HUDEP-2 (cell line): ENCODE data around the gene ZMYND11.

Source experiments
- DNase-seq, 76 experiments: peaks; one replicate each; lab custom pipeline; 2025; ENCODE audit not compliant: unreplicated experiment in 76 of 76; lab: John Stamatoyannopoulos, UW

Gene ZMYND11

DNA sequence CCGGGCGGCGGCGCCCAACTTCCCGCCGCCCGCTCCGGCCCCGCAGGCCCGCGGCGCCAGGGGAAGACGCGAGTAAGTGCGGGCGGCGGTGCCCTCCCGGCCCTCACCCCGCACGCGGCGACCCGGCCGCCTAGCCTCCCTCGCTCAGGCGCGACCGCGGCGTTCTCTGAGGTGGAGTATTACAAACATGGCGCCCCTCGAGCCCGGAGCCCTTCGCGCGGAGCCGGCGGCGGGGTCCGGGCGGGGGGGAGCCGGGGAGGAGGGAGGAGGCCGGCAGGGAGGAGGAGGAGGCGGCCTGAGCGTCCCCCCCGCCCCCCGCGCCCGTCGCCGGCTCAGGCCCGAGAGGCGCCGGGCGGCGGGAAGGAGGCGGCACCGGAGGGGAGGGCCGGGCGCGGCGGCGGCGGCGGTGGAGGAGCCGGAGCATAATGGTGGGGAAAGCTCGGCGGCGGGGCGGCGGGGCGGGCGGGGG, at the start of gene ZMYND11:
TSS of gene ZMYND11 (plus strand) at position 324 of the 469 bp plus-strand sequence. CDS start 44,558 bp downstream, outside the sequence.
- peak in 42 of 76 experiments; percentile 18 to 65 (median 39) for DNase-seq

DNA sequence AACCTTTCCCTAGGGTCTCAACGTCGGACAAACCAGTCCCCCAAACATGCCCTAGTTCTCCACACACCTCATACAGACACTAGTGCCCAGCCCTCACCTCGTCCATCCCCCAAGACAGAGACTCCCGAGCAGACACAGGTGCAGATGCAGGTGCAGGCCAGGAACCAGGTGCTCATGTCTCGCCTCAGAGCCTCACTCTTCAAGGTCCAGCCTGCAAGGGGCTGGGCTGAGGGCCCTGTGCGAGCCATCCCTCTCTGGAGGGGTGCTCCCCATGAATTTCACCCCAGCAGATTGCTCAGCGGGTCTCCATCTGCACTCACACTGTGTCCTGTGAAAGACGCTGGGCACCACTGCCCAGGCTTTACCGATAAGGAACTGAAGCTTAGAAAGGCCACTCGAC, 49.2 kb upstream of the ZMYND11 start:
- no peak for DNase-seq

DNA sequence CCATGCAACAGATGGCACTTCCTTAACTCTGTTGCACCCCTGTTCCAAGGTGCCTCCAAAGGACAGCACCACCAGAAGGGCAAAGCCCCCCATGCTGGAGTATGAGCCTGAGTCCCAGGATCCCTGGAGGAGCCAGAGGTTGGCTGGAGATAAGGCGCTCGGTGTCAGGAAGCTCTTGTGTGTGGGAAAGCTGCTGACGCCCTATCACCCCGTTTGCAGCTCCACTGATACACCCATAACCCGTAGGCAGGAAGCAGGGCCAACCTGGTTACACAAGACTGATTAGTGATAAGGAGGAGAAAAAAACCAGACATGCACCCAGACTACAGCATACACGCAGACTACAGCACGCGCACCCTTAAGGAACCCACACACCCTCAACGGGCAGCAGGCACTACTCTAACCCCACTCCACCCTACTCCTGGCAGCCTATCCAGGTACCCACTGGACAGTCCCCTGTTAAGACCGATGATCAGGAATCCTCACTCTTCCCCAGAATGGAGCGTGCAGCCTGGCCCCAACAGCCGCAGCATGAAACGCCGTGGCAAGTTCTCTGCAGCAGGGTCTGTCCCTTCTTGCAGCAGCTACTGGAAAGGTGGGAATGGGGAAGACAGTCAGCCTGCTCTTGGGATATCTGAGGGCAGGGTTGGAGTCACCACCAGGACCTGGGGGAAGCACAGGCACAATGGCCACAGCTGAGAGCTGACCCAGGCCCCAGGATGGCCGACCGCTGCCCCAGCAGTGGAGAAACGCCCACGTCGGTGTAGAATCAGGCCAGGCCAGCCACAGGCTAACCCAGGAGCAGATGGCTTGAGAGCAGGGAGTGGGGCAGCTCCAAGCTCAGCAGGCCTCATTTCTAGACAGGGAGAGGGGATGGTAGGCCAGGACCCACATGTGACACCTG, 47.8 kb upstream of the ZMYND11 start:
- peak in 65 of 76 experiments; percentile 4 to 78 (median 36) for DNase-seq

DNA sequence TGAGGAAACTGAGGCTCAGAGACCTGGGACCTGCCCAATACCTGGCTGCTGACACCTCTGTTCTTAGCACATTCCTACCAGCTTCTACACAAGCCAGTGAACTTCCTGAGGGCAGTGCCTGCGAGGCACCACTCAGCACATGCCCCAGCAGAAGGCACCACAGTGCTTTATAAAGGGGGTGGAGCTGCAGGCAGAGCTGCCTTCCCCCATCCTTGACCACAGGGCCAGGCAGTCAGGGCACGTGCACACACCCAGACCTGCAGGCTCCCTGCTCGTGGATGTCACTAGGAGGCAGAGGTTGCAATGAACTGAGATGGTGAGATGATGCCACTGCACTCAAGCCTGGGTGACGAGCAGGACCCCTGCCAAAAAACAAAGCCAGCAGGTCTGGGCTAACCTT, 47.0 kb upstream of the ZMYND11 start:
- DNase-seq: peak in 23 of 76 experiments; percentile 4 to 59 (median 19)

DNA sequence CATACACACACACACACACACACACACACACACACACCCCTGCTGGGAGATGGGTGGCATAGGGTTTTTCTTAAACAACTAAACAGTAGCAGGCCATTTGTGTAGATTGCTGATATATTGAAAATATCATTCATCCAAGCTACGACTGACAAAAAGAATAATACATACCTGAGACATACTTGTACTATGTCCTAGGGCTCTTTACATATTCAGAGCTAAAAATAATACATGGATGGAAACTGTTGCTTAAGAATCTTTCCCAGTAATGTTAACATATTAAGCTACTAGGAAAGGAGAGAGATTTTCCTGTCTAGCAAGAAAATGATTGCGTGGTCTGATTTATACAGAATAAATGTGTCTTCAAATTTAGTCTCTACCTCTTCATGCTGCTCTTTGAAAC, 46.0 kb upstream of the ZMYND11 start:
- no peak for DNase-seq

DNA sequence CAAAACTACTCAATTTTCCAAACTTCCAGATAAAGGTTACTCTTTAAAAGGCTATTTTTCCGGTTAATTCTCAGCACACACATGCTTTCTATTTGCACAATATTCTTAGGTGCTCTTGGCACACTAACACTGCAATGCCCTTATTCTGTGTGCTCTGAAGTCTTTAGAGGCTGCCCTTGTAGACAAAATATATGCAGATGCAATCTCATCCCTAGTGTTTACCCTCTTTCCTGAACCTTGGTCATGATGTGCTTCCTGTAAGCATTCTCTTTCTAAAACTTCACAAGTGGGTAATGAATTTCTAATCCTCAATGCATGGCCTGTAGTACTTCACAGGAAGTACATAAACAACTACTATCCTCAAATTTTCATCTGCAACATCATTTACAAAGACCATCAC, 45.1 kb upstream of the ZMYND11 start:
- no peak for DNase-seq

DNA sequence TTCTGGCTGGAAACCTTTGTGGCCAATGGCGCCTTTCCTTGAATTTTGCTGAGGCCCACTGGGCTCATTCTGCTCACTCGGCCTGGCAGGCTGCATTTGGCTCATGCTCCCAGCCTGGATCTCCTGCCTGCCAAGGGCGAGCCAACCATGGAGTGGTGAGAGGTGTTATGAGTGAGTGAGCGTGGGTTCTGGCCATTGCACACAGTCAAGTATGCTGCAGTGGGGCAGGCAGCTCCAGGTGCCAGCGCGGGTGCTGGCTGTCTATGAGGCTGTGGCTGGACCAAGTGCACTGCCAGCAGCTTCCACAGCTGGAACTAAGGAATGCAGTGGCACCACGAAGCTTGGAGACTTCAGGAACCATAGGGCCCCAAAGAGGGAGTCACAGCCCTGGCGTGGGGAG, 43.9 kb upstream of the ZMYND11 start:
- DNase-seq: no peak

DNA sequence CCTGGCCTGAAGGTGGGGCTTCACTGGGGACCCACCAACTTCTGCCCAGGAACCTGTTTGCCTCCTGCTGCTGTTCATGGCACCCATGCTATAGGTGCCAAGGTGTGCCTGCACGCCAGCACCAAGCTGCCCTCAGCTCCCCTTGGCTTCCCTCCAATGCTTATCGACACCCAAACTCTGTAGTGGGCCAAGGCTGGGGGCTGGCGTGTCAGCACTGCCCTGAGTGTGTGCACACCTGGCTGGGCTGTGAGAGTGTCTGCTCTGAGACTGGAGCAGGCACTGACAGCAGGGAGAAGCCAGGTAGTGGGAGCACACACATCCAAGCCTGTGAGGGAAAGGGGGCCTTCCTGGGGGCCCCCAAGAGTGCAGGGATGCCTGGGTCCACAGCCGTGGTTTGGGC, 43.1 kb upstream of the ZMYND11 start:
- DNase-seq: no peak

DNA sequence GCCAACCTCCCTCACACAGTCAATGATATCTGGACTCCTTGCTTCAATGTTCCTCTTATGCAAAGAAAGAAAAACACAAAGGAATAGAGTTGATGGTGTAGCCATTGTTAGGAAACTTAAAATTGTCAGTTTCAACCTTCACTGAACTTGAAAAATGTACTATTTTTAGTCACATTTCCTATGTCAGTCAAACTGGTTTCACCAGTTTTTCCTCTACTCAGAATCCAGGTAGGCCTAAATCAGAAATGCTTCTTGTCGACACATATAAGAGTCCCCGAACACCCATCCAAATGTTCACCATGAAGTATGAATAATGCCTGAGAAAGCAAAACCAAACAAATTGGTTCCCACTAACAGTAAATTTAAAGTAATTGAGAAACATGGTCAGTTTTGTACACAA, 42.4 kb upstream of the ZMYND11 start:
- no peak for DNase-seq

DNA sequence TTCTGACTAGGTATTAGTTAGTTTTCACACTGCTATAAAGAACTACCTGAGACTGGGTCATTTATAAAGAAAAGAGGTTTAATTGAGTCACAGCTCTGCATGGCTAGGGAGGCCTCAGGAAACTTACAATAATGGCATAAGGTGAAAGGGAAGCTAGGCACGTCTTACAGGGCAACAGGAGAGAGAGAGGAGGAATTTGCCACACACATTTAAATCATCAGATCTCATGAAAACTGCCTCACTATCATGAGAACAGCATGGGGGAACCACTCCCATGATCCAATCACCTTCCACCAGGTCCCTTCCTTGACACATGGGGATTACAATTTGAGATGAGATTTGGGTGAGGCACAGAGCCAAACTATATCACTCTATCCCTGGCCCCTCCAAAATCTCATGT, 40.6 kb upstream of the ZMYND11 start:
- no peak for DNase-seq

DNA sequence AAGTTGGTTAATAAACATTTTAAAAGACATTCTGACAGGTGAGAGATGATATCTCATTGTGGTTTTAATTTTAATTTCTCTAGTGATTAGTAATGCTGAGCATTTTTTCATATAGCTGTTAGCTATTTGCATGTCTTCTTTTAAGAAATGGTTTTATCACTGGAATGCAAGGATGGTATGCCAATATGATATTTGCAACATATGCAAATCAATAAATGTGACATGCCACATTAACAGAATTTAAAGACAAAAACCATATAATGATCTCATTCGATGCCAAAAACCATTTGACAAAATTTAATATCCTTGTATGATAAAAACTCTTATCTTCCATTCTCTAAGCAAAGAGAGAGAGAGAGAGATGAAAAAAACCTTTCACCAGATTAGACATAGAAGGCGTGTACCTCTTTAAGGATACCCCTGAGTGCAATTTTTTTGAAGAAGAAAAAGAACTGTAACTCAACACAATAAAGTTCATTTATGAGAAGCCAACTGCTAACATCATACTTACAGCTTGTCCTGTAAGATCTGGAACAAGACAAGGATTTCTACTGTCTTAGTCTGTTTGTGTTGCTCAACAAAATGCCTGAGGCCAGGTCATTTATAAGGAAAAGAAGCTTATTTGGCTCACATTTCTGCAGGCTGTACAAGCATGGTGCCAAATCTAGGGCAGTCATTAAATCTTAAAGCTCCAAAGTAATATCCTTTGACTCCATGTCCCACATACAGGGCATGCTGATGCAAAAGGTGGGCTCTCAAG, 39.7 kb upstream of the ZMYND11 start:
- no peak for DNase-seq

DNA sequence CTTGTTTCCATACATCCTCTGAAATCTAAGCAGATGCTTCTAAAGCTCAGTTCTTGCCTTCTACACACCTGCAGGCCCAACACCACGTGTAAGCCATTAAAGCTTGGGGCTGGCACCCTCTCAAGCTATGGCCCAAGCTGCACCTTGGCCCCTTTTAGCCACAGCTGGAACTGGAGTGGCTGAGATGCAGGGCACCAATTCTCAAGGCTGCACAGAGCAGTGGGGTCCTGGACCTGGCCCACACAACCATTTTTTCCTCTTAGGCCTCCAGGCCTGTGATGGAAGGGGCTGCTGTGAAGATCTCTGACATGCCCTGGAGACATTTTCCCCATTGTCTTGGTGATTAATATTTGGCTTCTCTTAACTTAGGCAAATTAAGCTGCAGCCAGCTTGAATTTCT, 38.8 kb upstream of the ZMYND11 start:
- DNase-seq: no peak

DNA sequence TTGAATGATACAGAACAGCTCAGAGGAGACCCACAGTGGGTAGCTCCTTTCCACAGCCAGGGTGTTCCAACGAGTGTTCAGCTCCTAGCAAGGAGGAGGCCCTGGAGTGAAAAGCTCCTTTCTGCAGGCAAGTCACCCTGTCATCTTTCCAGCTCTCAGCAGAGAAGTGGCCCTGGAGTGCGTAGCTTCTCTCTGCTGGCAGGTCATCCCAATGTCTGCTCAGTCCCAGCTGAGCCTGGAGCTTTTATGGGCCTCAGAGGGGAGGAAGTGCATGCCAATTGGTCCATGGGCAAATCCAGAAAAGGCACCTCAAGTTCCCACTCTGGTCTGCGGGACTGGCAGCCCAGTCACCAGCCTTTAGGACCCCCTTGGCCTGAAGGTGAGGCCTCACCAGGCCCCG, 30.8 kb upstream of the ZMYND11 start:
- no peak for DNase-seq

DNA sequence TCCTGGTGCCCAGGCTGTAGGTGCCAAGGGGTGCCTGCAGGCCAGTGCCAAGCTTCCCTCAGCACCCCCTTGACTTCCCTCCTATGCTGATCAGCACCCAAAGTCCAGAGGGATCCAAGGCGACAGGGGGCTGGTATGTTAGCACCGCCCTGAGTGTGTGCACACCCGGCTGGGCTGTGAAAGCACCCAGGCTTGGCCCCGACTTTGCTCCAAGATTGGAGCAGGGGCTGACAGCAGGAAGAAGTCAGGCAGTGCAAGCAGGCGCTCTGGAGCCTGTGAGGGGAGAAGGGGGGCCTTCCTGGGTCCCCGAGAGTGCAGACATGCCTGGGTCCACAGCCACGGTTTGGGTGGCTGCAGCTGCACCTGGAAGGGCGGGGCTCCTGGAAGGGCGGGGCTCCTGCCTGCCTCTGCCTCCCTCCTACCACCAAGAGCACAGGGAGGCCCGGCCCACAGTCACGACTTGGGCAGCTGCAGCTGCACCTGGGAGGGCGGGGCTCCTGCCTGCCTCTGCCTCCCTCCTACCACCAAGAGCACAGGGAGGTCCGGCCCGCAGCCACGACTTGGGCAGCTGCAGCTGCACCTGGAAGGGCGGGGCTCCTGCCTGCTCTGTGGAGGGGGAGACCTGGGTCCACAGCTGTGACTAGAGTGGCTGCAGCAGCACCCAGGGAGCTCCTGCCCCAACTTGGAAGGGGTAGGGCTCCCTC, 30.2 kb upstream of the ZMYND11 start:
- DNase-seq: no peak

DNA sequence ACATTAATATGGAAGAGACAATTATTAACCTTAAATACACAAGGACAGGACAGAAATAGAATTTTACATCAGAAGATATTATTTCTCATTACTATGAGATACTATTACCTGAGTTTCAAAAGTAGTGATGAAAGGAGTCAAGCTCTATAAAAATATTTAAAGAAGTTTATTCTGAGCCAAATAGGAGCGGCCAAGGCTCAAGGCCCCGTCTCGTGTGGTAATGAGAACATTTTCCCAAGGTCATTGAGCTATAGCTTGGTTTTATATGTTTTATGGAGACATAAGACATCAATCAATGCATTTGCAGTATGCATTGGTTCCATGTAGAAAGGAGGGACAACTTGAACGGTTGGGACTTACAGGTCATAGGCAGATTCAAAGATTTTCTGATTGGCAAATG, 29.4 kb upstream of the ZMYND11 start:
- no peak for DNase-seq

DNA sequence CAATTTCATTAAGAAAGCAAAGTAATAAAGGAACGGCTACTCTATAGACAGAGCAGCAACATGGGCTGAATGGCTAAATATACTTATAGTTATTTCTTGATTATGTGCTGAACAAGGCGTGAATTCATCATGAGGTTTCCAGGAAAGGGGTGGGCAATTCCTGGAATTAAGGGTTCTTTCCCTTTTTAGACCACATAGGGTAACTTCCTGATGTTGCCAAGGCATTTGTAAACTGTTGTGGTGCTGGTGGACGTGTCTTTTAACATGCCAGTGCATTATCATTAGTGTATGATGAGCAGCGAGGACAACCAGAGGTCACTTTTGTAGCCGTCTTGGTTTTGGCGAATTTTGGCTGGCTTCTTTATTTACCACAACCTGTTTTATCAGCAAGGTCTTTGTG, 28.5 kb upstream of the ZMYND11 start:
- no peak for DNase-seq

DNA sequence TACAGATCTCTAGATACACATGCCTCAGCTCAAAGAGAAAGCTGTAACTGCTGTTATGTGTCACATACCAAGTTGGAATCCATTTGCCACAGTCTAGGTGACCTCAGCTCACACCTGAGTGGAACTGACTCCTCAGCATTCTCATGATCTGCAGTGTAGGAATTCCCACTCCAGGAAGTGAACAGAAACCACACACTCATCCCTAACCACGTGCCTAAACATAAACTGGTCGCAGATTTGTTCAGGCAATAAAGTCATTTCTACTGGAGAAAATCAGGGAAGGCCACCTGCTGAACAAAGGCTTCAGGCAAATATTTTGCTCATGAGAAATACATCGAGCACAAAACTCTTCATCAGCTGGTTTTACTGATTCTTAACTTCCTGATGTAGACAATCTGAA, 23.0 kb upstream of the ZMYND11 start:
- DNase-seq: no peak

DNA sequence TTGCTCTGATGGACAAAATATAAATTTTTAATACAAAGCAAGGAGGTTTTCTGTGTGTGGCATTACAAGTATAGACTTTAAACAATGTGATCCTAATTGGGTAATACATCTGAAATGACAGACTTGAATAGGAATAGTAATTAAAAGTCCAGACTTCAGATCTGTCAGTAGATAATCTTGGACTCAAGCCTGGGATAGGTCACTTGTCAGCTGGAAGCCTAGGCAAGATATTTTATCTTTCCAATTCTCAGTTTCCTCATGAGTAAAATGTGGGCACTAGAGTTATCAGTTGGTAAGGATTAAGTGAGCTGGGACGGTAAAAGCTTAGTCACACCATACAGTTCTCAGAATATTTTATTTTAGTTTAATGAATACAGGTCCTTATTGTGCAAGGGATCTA, 10.4 kb upstream of the ZMYND11 start:
- no peak for DNase-seq

DNA sequence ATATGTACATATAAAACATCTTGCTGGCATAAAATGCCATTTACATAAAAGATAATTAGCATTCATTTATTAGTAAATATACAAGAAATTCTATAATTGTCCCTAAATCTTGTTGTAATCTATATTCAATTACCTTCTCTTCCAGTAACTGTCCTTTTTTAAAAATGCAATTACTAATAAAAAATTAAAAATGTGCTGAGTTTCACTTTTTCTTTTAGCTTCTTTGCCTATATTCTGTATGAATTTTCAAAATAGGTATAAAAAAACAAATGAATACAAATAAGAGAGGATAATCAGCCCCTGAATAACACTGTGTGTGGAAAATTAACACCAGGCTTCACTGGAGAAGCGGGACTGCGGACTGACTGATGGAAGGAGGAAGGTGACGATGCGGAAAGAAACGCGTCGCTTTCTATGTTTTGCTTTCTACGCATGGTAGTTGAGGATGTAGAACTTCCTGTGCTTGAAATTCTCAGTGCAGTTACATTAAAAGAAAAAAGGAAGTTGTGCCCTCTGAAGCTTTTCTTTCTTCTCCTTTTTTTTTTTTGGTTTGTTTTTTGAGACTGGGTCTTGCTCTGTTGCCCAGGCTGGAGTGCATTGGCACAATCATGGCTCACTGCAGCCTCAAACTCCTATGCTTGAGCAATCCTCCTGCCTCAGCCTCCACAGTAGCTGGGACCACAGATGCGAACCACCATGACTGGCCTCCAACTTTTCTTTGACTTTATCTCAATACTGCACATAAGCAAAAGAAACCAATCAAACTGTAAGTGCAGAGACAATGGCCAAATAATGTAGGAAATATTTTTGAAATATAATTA, 7.4 kb upstream of the ZMYND11 start:
- DNase-seq: no peak

DNA sequence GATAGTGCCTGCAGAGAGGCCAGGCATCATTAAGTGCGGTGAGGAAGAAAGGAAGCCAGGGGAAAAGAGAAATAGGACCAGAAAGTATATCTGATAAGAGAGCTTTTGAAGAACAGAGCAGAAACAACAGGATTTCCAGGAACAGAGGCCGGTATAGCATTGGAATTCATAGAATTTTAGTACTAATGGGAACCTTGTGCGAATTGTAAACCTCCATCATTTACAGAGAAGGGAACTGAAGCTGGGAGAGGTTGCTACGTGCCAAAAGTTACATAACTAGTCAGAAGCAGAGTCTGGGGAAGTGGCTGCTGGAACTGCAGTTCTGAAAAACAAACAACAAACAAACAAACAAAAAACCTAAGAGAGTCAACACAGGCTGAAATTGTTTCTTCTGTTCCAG, 5.4 kb upstream of the ZMYND11 start:
- DNase-seq: no peak
